Neural progenitor cell (in vitro differentiated cells): ENCODE data around the gene TET2. TPM values are rescaled to one million over a fixed set of nuclear protein-coding genes. Genes with fewer than 3 reads are reported as not detected.

Experiments used
- DNase-seq: peaks from one replicate; pipeline ENCODE4 v3.0.0-alpha.2; 2016; ENCODE audit warnings: low spot score
- H2AFZ ChIP-seq: fragments of 200-600 bp; sonication (generic); replicated peaks from 2 replicates; pipeline ENCODE4 v1.6.1; 2016; ENCODE audit warnings: antibody characterized with exemption
- H3F3A ChIP-seq: fragments of 200-600 bp; sonication (generic); 2 replicates; pipeline ENCODE4 v1.6.1; 2016; ENCODE audit warnings: antibody characterized with exemption, low read depth
- H3K27ac ChIP-seq: fragments of 200-600 bp; sonication (generic); 2 replicates; pipeline ENCODE4 v1.5.1; 2016; ENCODE audit warnings: mild to moderate bottlenecking
- H3K27me3 ChIP-seq: fragments of 200-600 bp; sonication (generic); 2 replicates; pipeline ENCODE4 v1.6.1; 2016; ENCODE audit warnings: mild to moderate bottlenecking, moderate library complexity
- H3K36me3 ChIP-seq: fragments of 200-600 bp; sonication (generic); 2 replicates; pipeline ENCODE4 v1.5.1; 2016
- H3K4me1 ChIP-seq: fragments of 200-600 bp; sonication (generic); 2 replicates; pipeline ENCODE4 v1.6.1; 2016; ENCODE audit warnings: mixed run types
- H3K4me2 ChIP-seq: fragments of 200-600 bp; sonication (generic); 2 replicates; pipeline ENCODE4 v1.6.1; 2016
- H3K4me3 ChIP-seq: fragments of 200-600 bp; sonication (generic); 2 replicates; pipeline ENCODE4 v1.5.1; 2016
- H3K79me2 ChIP-seq: fragments of 200-600 bp; sonication (generic); 2 replicates; pipeline ENCODE4 v1.6.1; 2016; ENCODE audit warnings: low read depth
- H3K9ac ChIP-seq: fragments of 200-600 bp; sonication (generic); 2 replicates; pipeline ENCODE4 v1.6.1; 2016
- H3K9me3 ChIP-seq: fragments of 200-600 bp; sonication (generic); 2 replicates; pipeline ENCODE4 v1.5.1; 2016; ENCODE audit warnings: low read depth
- H4K20me1 ChIP-seq: fragments of 200-600 bp; sonication (generic); 2 replicates; pipeline ENCODE4 v1.6.1; 2016; ENCODE audit warnings: low read depth
- H3K27ac Mint-ChIP-seq: 3 replicates; pipeline ENCODE4 v1.8.0; 2021; ENCODE audit warnings: mixed read lengths
- H3K27me3 Mint-ChIP-seq: 2 replicates; pipeline ENCODE4 v1.8.0; 2022; ENCODE audit warnings: low read depth, mild to moderate bottlenecking, inconsistent platforms, moderate library complexity, mixed read lengths; ENCODE audit not compliant: insufficient read depth
- H3K36me3 Mint-ChIP-seq: 3 replicates; pipeline ENCODE4 v1.8.0; 2021; ENCODE audit warnings: mixed read lengths
- H3K4me1 Mint-ChIP-seq: 3 replicates; pipeline ENCODE4 v1.8.0; 2021; ENCODE audit warnings: mixed read lengths
- H3K4me3 Mint-ChIP-seq: 3 replicates; pipeline ENCODE4 v1.8.0; 2021; ENCODE audit warnings: mild to moderate bottlenecking, moderate library complexity, mixed read lengths
- H3K9me3 Mint-ChIP-seq: 3 replicates; pipeline ENCODE4 v1.8.0; 2020; ENCODE audit warnings: mixed read lengths
- EZH2 ChIP-seq: fragments of 200-600 bp; sonication (generic); IDR thresholded peaks from 2 replicates; pipeline ENCODE4 v1.6.1; 2017; ENCODE audit warnings: antibody characterized with exemption, mild to moderate bottlenecking, moderate library complexity
- EZH2phosphoT487 ChIP-seq: fragments of 200-600 bp; sonication (generic); IDR thresholded peaks from 2 replicates; pipeline ENCODE4 v1.6.1; 2017; ENCODE audit warnings: antibody characterized with exemption
- total RNA-seq: library from RNA; depleted of rRNA; stranded (reverse); fragments of >200 nt; gene quantifications from 2 replicates; pipeline ENCODE4 v1.2.3, GENCODE V29; 2015; ENCODE audit warnings: low replicate concordance
- TF ChIP-seq, protein P1 (sequence below): fragments of 200-600 bp; sonication (generic); IDR thresholded peaks from 2 replicates; pipeline ENCODE4 v1.5.1; 2017; ENCODE audit warnings: antibody characterized with exemption, mild to moderate bottlenecking

TET2 gene
- total RNA-seq, 1 donor from 2014 or later = 17.0 TPM

DNA sequence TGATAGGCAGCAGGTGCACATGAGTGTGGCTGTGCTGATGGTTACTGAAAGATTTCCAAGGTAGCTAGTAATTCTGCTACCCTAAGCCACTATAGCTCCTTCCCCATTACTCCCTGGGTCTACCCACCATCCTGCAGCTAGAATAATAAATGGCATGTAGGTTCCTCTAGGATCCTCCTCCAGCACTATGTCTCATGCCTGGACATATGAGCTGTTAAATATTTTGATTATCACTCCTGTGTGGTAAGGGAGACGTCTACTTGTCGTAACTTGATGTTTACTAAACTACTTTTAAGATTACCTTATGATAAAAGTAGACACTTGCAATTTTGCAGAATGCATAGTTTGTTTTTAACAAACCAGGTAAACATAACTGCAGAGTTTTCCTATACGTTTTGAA lies 35.5 kb downstream of the TET2 start:
- TF ChIP-seq EZH2phosphoT487 (no peak), EZH2 (no peak)
- TF ChIP-seq, protein P1, sequence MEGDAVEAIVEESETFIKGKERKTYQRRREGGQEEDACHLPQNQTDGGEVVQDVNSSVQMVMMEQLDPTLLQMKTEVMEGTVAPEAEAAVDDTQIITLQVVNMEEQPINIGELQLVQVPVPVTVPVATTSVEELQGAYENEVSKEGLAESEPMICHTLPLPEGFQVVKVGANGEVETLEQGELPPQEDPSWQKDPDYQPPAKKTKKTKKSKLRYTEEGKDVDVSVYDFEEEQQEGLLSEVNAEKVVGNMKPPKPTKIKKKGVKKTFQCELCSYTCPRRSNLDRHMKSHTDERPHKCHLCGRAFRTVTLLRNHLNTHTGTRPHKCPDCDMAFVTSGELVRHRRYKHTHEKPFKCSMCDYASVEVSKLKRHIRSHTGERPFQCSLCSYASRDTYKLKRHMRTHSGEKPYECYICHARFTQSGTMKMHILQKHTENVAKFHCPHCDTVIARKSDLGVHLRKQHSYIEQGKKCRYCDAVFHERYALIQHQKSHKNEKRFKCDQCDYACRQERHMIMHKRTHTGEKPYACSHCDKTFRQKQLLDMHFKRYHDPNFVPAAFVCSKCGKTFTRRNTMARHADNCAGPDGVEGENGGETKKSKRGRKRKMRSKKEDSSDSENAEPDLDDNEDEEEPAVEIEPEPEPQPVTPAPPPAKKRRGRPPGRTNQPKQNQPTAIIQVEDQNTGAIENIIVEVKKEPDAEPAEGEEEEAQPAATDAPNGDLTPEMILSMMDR = no peak
- peaks cover 7% of the 10 kb centered on the region for H3K9me3 Mint-ChIP-seq
- H3K9me3 ChIP-seq = no peaks in the 10 kb centered on the region
- H3K36me3 ChIP-seq = no peaks in the 10 kb centered on the region
- H3K9ac ChIP-seq = no peak overlapping the region
- no peaks in the 10 kb centered on the region for H3K27me3 Mint-ChIP-seq
- peaks cover 9% of the 10 kb centered on the region for H3F3A ChIP-seq
- no peak for DNase-seq
- peaks cover 12% of the 10 kb centered on the region for H3K36me3 Mint-ChIP-seq
- H3K4me3 ChIP-seq = no peak overlapping the region
- no peaks in the 10 kb centered on the region for H3K27me3 ChIP-seq
- peaks cover 6% of the 10 kb centered on the region for H3K79me2 ChIP-seq
- H3K4me3 Mint-ChIP-seq = no peak overlapping the region
- H4K20me1 ChIP-seq = peaks cover 10% of the 10 kb centered on the region
- H2AFZ ChIP-seq = no peak overlapping the region
- peaks cover 23% of the 10 kb centered on the region for H3K4me1 ChIP-seq
- H3K27ac ChIP-seq = no peak overlapping the region
- peak overlapping the region; percentile 36 for H3K27ac Mint-ChIP-seq
- no peak overlapping the region for H3K4me2 ChIP-seq
- H3K4me1 Mint-ChIP-seq = peaks cover 32% of the 10 kb centered on the region

DNA sequence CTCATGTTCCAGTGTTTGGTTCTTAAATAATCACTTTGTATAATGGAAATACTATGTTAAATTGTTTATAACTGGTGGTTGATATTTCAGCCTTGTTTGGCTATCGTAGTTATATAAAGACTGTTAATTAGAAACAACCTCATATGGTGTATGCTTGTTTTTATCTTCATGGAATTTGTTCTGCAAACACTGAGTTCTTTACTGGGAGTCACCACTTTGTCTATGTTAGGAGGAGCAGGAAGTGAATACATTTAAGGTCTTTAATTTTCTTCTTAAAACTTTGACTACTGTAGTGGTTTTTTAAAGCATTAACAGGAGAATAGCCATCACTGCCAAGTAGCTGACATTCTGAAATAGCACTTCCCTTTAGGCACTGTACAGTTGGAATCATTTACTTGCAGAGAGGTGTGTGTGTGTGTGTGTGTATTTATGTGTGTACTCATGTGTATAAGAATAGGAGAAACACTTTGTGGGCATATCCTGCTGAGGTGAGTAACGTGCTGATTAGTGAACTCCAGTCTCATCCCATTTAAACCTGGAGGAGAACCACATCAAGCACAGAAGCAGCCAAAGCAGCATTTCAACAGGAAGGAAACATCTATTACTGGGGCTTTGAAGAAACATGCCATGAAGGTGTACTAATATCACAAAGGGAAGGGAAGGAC lies 37.8 kb downstream of the TET2 start:
- no peaks in the 10 kb centered on the region for H3K9me3 ChIP-seq
- no peaks in the 10 kb centered on the region for H3K27me3 Mint-ChIP-seq
- no peaks in the 10 kb centered on the region for H3K9me3 Mint-ChIP-seq
- H3F3A ChIP-seq = peaks cover 9% of the 10 kb centered on the region
- no peak for DNase-seq
- H3K4me1 ChIP-seq = peaks cover 23% of the 10 kb centered on the region
- no peak overlapping the region for H3K27ac Mint-ChIP-seq
- no peak for TF ChIP-seq EZH2phosphoT487
- TF ChIP-seq, protein P1 = no peak
- no peak for TF ChIP-seq EZH2
- no peak overlapping the region for H3K4me3 ChIP-seq
- H2AFZ ChIP-seq = no peak overlapping the region
- peaks cover 6% of the 10 kb centered on the region for H3K79me2 ChIP-seq
- H3K36me3 Mint-ChIP-seq = peaks cover 10% of the 10 kb centered on the region
- no peak overlapping the region for H3K9ac ChIP-seq
- no peak overlapping the region for H3K4me3 Mint-ChIP-seq
- H3K27me3 ChIP-seq = no peaks in the 10 kb centered on the region
- H3K4me1 Mint-ChIP-seq = peaks cover 32% of the 10 kb centered on the region
- H3K27ac ChIP-seq = no peak overlapping the region
- no peaks in the 10 kb centered on the region for H3K36me3 ChIP-seq
- peaks cover 10% of the 10 kb centered on the region for H4K20me1 ChIP-seq
- H3K4me2 ChIP-seq = no peak overlapping the region

DNA sequence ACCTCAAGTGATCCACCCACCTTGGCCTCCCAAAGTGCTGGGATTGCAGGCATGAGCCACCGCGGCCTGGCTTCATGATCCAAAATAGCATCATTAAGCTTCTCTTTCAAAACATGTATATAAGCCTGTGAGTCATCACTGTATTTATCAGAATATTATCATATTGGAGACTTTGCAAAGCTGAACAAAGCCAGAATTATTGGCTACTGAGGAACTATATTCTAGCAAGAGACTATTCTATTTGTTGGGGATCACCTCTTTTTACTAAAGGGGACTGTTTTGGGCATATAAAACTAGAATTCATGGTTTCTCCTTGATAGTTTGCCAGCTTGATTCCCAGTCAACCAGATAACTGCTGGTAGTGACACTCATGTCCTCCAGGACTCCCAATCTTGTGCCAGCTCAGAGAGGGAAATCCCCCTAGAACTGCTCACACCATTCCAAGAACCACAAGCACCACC lies 40.1 kb downstream of the TET2 start:
- peaks cover 14% of the 10 kb centered on the region for H3K36me3 Mint-ChIP-seq
- Histone ChIP-seq H3F3A (no peaks in the 10 kb centered on the region), H3K9me3 (no peaks in the 10 kb centered on the region), H3K4me2 (no peak overlapping the region), H3K27ac (no peak overlapping the region), H3K79me2 (peaks cover 6% of the 10 kb centered on the region), H3K36me3 (no peaks in the 10 kb centered on the region), H3K4me3 (no peak overlapping the region), H3K27me3 (no peaks in the 10 kb centered on the region), H2AFZ (no peak overlapping the region), H3K4me1 (peaks cover 7% of the 10 kb centered on the region), H4K20me1 (peaks cover 7% of the 10 kb centered on the region), H3K9ac (no peak overlapping the region)
- H3K4me1 Mint-ChIP-seq = peaks cover 16% of the 10 kb centered on the region
- H3K27me3 Mint-ChIP-seq = no peaks in the 10 kb centered on the region
- no peak for TF ChIP-seq EZH2phosphoT487
- TF ChIP-seq EZH2 = no peak
- TF ChIP-seq, protein P1 = no peak
- H3K9me3 Mint-ChIP-seq = no peaks in the 10 kb centered on the region
- H3K27ac Mint-ChIP-seq = no peak overlapping the region
- no peak for DNase-seq
- no peak overlapping the region for H3K4me3 Mint-ChIP-seq
